22Rv1 (cell line): ENCODE results near the gene CTDSPL.

Experiments used
- H3K27ac ChIP-seq: fragments of 450-650 bp; 2 replicates; pipeline ENCODE4 v1.5.1; 2017
- ZFX ChIP-seq: fragments of 450-650 bp; IDR thresholded peaks from 2 replicates; pipeline ENCODE4 v1.6.1; 2017; ENCODE audit warnings: antibody characterized with exemption, borderline replicate concordance
- TF ChIP-seq, protein P1 (sequence below): fragments of 450-650 bp; IDR thresholded peaks from 2 replicates; pipeline ENCODE4 v1.5.1; 2017; ENCODE audit warnings: mild to moderate bottlenecking

The CTDSPL gene

DNA sequence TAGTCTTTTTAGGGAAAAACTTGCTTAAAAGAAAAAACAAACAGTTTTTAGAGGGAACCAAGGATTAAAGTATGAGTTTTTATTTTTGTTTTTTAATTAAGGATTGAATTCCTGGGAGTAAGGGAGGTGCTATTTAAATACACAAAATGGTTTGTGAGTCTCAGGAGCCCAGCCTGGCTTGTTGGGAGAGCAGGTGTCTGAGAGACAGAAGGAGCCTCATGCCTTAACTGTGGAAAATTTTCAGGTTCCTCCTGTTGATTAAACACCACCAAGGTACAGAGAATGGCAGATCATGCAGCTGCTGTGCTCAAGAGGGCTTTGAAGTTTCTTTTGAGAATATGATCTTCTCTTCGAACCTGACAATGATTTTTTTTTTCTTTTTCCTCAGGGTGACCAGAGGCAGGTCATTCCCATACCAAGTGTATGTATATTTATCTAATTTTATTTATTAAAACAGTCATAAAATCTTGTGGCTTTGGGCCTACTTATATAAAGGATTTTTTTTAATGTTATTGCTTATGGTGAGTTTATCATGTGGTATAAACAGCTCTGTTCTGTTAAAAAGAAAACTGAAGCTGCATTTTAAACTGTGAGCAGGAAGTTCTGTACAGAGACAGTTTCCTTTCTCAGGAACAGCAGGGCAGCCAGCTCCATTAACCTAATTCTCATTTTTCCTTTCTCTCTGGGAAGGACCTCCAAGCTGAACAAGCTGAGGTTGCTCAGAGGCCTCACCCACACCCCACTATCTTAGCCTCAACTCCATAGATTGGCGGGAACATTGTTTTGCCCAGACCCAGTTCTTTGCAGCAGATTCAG is 95.3 kb downstream of the CTDSPL start:
- H3K27ac ChIP-seq = peak overlapping the region; percentile 27; the same call in 1 of the 2 replicates
- TF ChIP-seq, protein P1, sequence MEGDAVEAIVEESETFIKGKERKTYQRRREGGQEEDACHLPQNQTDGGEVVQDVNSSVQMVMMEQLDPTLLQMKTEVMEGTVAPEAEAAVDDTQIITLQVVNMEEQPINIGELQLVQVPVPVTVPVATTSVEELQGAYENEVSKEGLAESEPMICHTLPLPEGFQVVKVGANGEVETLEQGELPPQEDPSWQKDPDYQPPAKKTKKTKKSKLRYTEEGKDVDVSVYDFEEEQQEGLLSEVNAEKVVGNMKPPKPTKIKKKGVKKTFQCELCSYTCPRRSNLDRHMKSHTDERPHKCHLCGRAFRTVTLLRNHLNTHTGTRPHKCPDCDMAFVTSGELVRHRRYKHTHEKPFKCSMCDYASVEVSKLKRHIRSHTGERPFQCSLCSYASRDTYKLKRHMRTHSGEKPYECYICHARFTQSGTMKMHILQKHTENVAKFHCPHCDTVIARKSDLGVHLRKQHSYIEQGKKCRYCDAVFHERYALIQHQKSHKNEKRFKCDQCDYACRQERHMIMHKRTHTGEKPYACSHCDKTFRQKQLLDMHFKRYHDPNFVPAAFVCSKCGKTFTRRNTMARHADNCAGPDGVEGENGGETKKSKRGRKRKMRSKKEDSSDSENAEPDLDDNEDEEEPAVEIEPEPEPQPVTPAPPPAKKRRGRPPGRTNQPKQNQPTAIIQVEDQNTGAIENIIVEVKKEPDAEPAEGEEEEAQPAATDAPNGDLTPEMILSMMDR = no peak
- TF ChIP-seq ZFX = no peak

DNA sequence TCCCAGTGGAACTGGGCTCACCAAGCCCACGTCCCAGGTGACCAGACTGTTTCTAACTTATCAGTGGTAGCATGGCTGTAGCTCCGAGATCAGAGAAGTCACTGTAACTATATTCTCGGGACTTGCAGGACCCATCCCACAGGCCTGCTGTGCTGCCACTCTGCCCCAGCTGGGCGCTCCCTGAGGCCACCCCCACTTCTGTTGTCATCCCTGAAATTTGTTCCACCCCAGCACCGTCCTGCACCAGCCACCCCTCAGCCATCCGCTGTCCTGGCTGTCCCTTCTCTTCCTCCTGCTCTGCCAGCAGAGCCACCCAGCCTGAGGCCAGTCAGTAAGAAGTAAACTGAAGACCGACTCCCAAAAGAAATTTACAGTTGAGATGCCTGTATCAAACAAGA is 95.9 kb downstream of the CTDSPL start:
- H3K27ac ChIP-seq = peak overlapping the region; percentile 27; the same call in 1 of the 2 replicates
- TF ChIP-seq, protein P1 = no peak
- TF ChIP-seq ZFX = no peak

DNA sequence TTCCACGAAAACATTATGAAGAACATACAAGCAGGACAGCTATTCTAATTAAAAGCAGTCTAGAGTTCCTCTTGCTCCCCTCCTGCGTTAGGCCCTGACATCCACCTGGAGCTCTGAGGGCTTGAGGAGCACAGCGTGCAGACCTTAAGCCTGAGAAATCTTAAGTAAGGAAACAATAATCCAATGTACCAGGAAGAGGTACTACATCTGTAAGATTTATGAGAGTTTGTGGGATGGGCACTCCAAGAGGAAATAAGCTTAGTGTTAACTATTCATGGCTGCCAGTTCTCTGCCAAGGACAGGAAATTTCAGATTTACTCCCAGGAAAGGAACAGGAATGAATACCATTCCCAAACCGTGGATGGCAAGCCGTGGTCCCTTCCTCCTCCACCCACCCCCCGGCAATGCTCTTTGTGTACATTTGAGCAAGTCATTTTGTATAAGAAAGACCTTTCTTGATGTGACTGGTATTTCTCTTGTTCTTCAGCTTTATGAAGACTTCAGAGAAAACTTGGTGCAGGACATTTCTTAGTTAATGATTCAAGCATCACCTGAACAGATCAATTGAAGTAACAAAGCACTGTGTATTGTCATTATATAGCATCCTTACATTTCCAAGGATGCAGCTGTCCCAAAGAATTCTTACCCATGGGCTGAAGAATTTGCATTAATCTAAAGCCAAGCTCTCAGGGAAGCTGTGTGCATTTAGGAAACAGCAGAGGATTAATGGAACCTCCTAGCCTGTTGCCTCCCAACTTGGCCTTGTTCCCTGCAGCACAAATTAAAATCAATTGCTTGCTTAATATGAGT is 100.1 kb downstream of the CTDSPL start:
- peak overlapping the region; percentile 94 for H3K27ac ChIP-seq

DNA sequence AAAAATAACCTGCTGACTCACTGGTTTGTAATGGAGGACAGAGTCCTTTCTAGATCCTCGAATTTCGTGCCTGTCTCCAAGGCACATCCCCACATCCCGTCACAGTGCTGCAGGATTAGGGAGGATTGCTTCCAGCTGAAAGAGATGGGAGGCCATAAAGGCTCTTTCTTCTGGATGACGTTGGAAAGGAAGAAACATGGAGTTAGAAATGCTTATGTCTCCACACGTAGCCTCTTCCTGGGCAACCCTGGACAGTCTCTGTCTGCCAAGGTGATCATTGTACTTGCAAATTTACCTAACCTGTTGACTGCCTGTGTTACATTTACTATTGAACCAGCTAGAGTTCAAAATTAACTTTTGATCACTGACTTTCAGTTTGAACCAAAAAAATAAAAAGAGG is 101.3 kb downstream of the CTDSPL start:
- no peak for TF ChIP-seq ZFX
- TF ChIP-seq, protein P1 = no peak
- H3K27ac ChIP-seq = peak overlapping the region; percentile 94

More for the DNA sequence above, 100.1 kb downstream of the CTDSPL start:
- no peak for TF ChIP-seq ZFX
- TF ChIP-seq, protein P1 = no peak

DNA sequence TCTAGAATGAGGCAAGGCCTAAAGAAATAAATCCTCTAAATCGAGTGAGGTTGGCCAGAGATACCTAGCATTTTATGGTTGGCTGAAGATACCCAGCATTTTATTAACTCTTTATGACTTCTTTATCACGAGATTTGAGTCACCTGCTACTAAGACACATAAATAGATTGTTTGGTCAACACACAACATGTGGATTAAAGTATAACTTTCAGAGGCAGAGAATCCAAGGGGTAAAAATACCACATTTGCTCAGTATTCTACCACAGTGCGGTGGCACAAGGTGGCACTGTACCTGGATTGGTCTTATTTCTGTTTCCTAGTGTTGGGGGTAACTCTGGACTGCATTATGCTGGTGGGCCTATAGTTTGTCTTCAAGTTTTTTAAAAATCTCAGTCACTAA is 102.0 kb downstream of the CTDSPL start:
- no peak for TF ChIP-seq ZFX
- TF ChIP-seq, protein P1 = 0 out of 2 replicates have a peak, but pooled peaks have one; percentile 18
- H3K27ac ChIP-seq = peak overlapping the region; percentile 94

DNA sequence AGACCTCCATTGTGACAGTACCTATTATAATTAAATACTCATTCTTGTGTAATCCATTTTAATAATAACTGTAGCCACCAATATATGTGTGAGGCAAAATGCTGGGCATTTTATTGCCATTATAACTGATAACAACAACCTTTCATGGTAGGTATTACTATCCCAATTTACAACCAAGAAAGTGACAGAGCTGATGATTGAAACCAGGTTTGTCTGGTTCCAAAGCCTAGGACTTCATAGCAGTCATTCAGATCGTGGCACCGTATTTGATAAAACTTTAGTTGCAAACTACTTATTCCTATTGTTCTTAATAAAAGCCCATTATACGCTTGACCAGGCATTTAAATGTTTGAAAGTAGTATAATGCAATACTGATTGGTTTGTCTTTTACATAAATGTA is 102.5 kb downstream of the CTDSPL start:
- TF ChIP-seq, protein P1 = no peak
- no peak for TF ChIP-seq ZFX
- peak overlapping the region; percentile 94 for H3K27ac ChIP-seq
